Frontal cortex (tissue), 4 donors: ENCODE results near the gene LYPD3. TPM values are rescaled to one million over a fixed set of nuclear protein-coding genes. Genes with fewer than 3 reads are reported as not detected.
A peak's percentile ranks its signal among the peaks of the same experiment; 100 is the strongest.
"Not testable (repeated sequence)": the region's sequence is repeated elsewhere in the genome, so short reads cannot be mapped to it uniquely, and the experiment has no call there.

Source experiments
- DNase-seq, 2 donors: peaks; one replicate each; pipeline ENCODE4 v3.0.0; 2012; ENCODE audit warnings: low spot score in 2 of 2
- FAIRE-seq: peaks from 2 replicates; lab custom pipeline; 2012; peaks lifted over from hg19 to GRCh38; lab: Jason Lieb, UNC
- total RNA-seq: library from RNA; depleted of rRNA; stranded (reverse); fragments of >200 nt; gene quantifications from one replicate; pipeline ENCODE4 v1.2.3, GENCODE V29; 2014
- donor health status: control.
- donor health status: control.
- donor health status: control.

The LYPD3 gene
- under 0.01 TPM for total RNA-seq

- FAIRE-seq = no peak
- no peak for DNase-seq
Measured at GRCh38 chr19:43465468-43466120, at the start of gene LYPD3. Gene LYPD3 (minus strand): TSS chr19:43465608. CDS start chr19:43465571, 37 bp downstream.

GRCh38 chr19:43512399-43512798 lies 47.0 kb upstream of the LYPD3 start:
- DNase-seq, FAIRE-seq: not testable (repeated sequence)

GRCh38 chr19:43511324-43511723 lies 45.9 kb upstream of the LYPD3 start:
- FAIRE-seq = no peak
- no peak for DNase-seq

GRCh38 chr19:43510713-43511112 lies 45.3 kb upstream of the LYPD3 start:
- FAIRE-seq (no peak), DNase-seq (no peak)

GRCh38 chr19:43507880-43508279 lies 42.5 kb upstream of the LYPD3 start:
- FAIRE-seq = no peak

GRCh38 chr19:43506629-43507028 lies 41.2 kb upstream of the LYPD3 start:
- DNase-seq = no peak
- no peak for FAIRE-seq

More at GRCh38 chr19:43507880-43508279, 42.5 kb upstream of the LYPD3 start:
- DNase-seq = no peak

GRCh38 chr19:43505941-43506340 lies 40.5 kb upstream of the LYPD3 start:
- no peak for DNase-seq
- FAIRE-seq = no peak

GRCh38 chr19:43505186-43505456 lies 39.7 kb upstream of the LYPD3 start:
- DNase-seq = no peak
- no peak for FAIRE-seq

GRCh38 chr19:43504426-43505185 lies 39.2 kb upstream of the LYPD3 start, which contains the start of gene PHLDB3:
Gene PHLDB3 (minus strand): TSS chr19:43504746. CDS start chr19:43504118, 628 bp downstream.
- FAIRE-seq (no peak), DNase-seq (peak in 1 of 2 donors; percentile 42)

- DNase-seq (peak; percentile 95 to 99), FAIRE-seq (no peak)
Measured at GRCh38 chr19:43503501-43504425, 38.4 kb upstream of the LYPD3 start.

GRCh38 chr19:43502419-43502976 lies 37.1 kb upstream of the LYPD3 start:
- no peak for DNase-seq
- FAIRE-seq = no peak

- no peak for DNase-seq
- no peak for FAIRE-seq
Measured at GRCh38 chr19:43501661-43502418, 36.4 kb upstream of the LYPD3 start.

GRCh38 chr19:43499042-43499441 lies 33.6 kb upstream of the LYPD3 start:
- FAIRE-seq = no peak

GRCh38 chr19:43498233-43498842 lies 32.9 kb upstream of the LYPD3 start:
- FAIRE-seq = no peak
- DNase-seq = no peak

More at GRCh38 chr19:43499042-43499441, 33.6 kb upstream of the LYPD3 start:
- no peak for DNase-seq

GRCh38 chr19:43496960-43497359 lies 31.6 kb upstream of the LYPD3 start:
- DNase-seq (no peak), FAIRE-seq (no peak)

GRCh38 chr19:43495082-43495481 lies 29.7 kb upstream of the LYPD3 start:
- DNase-seq (no peak), FAIRE-seq (no peak)

- no peak for DNase-seq
- FAIRE-seq = no peak
Measured at GRCh38 chr19:43490759-43491158, 25.4 kb upstream of the LYPD3 start.

GRCh38 chr19:43489979-43490599 lies 24.7 kb upstream of the LYPD3 start:
- no peak for FAIRE-seq
- no peak for DNase-seq

GRCh38 chr19:43489310-43489709 lies 23.9 kb upstream of the LYPD3 start:
- DNase-seq (no peak), FAIRE-seq (no peak)
